Right forelimb (tissue), 1 donor: ENCODE results near the gene NDFIP1.

Experiments
- DNase-seq: peaks from one replicate; pipeline ENCODE4 v3.0.0-alpha.2; 2018

The NDFIP1 gene

GRCh38 chr5:142192286-142193113, 83.9 kb downstream of the NDFIP1 start:
- DNase-seq = no peak

GRCh38 chr5:142193114-142193428, 84.5 kb downstream of the NDFIP1 start:
- DNase-seq = no peak

GRCh38 chr5:142197098-142197497, 88.5 kb downstream of the NDFIP1 start:
- no peak for DNase-seq

- DNase-seq = no peak
Measured at GRCh38 chr5:142197781-142198180, 89.2 kb downstream of the NDFIP1 start.

- no peak for DNase-seq
Measured at GRCh38 chr5:142199388-142199787, 90.8 kb downstream of the NDFIP1 start.

GRCh38 chr5:142200387-142200786, 91.8 kb downstream of the NDFIP1 start:
- DNase-seq = no peak

- DNase-seq = no peak
Measured at GRCh38 chr5:142201471-142201887, 92.9 kb downstream of the NDFIP1 start.

GRCh38 chr5:142202282-142202681, 93.7 kb downstream of the NDFIP1 start:
- no peak for DNase-seq
